HEK293 (cell line): ENCODE results near the gene ADAMTS19.

Source experiments
- CTCF ChIA-PET: fragments of 350-600 bp; formaldehyde crosslinking; extraction: SDS; loops from one replicate; lab custom pipeline; 2021; ENCODE audit warnings: antibody characterized with exemption; lab: Yijun Ruan, JAX
- POLR2A ChIA-PET: fragments of 300-600 bp; formaldehyde crosslinking; extraction: SDS; loops from one replicate; lab custom pipeline; 2020; ENCODE audit warnings: antibody characterized with exemption, inconsistent platforms; lab: Yijun Ruan, JAX
- H3K27ac ChIP-seq: fragments of 200-500 bp; sonication (Bioruptor generic); 2 replicates; pipeline ENCODE4 v1.5.1; 2014; ENCODE audit warnings: low read depth, low read length, control low read depth, inconsistent platforms; ENCODE audit errors: extremely low read depth
- H3K36me3 ChIP-seq, 2 experiments: fragments of 200-500 bp in 1 of 2; sonication (Bioruptor generic) in 1 of 2; 1 replicate in 1 of 2; 2 replicates in 1 of 2; pipeline ENCODE4 v1.5.1; 2014 to 2017; ENCODE audit warnings: inconsistent platforms in 2 of 2, low read length in 2 of 2; ENCODE audit not compliant: control insufficient read depth in 2 of 2, insufficient read depth in 1 of 2
- H3K4me1 ChIP-seq: fragments of 200-500 bp; sonication (Bioruptor generic); 2 replicates; pipeline ENCODE4 v1.5.1; 2014; ENCODE audit warnings: mild to moderate bottlenecking, low read length, inconsistent platforms; ENCODE audit not compliant: control insufficient read depth, insufficient read depth
- H3K4me3 ChIP-seq: 2 replicates; pipeline ENCODE4 v1.5.1; 2011; ENCODE audit warnings: low read depth, mild to moderate bottlenecking, control low read depth, low read length, moderate library complexity
- H3K9me3 ChIP-seq: fragments of 200-500 bp; sonication (Bioruptor generic); 2 replicates; pipeline ENCODE4 v1.5.1; 2014; ENCODE audit warnings: low read depth, low read length, inconsistent platforms; ENCODE audit not compliant: control insufficient read depth, insufficient read depth
- BCL11A ChIP-seq: fragments of 450-650 bp; formaldehyde crosslinking; IDR thresholded peaks from 2 replicates; pipeline ENCODE4 v1.5.1; 2016; ENCODE audit warnings: low read depth, missing biosample characterization, missing genetic modification characterization
- BCL11B ChIP-seq: fragments of 450-650 bp; formaldehyde crosslinking; IDR thresholded peaks from 2 replicates; pipeline ENCODE4 v1.5.1; 2016; ENCODE audit warnings: low read depth, missing biosample characterization, missing genetic modification characterization
- GLI4 ChIP-seq: fragments of 450-650 bp; formaldehyde crosslinking; IDR thresholded peaks from 2 replicates; pipeline ENCODE4 v1.5.1; 2016; ENCODE audit warnings: missing biosample characterization, missing genetic modification characterization
- GLIS2 ChIP-seq: fragments of 450-650 bp; formaldehyde crosslinking; IDR thresholded peaks from 2 replicates; pipeline ENCODE4 v1.5.1; 2016; ENCODE audit warnings: missing biosample characterization, missing genetic modification characterization
- HOXC10 ChIP-seq: sonication (generic); formaldehyde crosslinking; IDR thresholded peaks from 2 replicates; pipeline ENCODE4 v1.8.1; 2023; ENCODE audit warnings: mild to moderate bottlenecking, missing genetic modification reagents
- KLF9 ChIP-seq: fragments of 450-650 bp; formaldehyde crosslinking; IDR thresholded peaks from 2 replicates; pipeline ENCODE4 v1.5.1; 2016; ENCODE audit warnings: missing biosample characterization, missing genetic modification characterization, low read depth
- OSR2 ChIP-seq: fragments of 450-650 bp; formaldehyde crosslinking; IDR thresholded peaks from 2 replicates; pipeline ENCODE4 v1.5.1; 2016; ENCODE audit warnings: missing biosample characterization, missing genetic modification characterization
- ZNF132 ChIP-seq: fragments of 450-650 bp; formaldehyde crosslinking; IDR thresholded peaks from 2 replicates; pipeline ENCODE4 v1.5.1; 2017; ENCODE audit warnings: missing biosample characterization, missing genetic modification characterization, borderline replicate concordance
- ZNF341 ChIP-seq: fragments of 450-650 bp; formaldehyde crosslinking; IDR thresholded peaks from 2 replicates; pipeline ENCODE4; 2016; ENCODE audit warnings: low read depth, missing biosample characterization, missing genetic modification characterization
- ZNF549 ChIP-seq: fragments of 450-650 bp; IDR thresholded peaks from 2 replicates; pipeline ENCODE4 v1.5.1; 2018; ENCODE audit warnings: missing biosample characterization, missing genetic modification characterization, mild to moderate bottlenecking, inconsistent platforms, moderate library complexity
- ZNF623 ChIP-seq: fragments of 450-650 bp; formaldehyde crosslinking; IDR thresholded peaks from 2 replicates; pipeline ENCODE4 v1.5.1; 2016; ENCODE audit warnings: missing biosample characterization, missing genetic modification characterization
- ZNF664 ChIP-seq: fragments of 450-650 bp; formaldehyde crosslinking; IDR thresholded peaks from 2 replicates; pipeline ENCODE4 v1.5.1; 2016; ENCODE audit warnings: missing biosample characterization, missing genetic modification characterization
- ZNF670 ChIP-seq: fragments of 450-650 bp; formaldehyde crosslinking; IDR thresholded peaks from 2 replicates; pipeline ENCODE4 v1.5.1; 2016; ENCODE audit warnings: missing biosample characterization, missing genetic modification characterization, low read depth
- ZNF776 ChIP-seq: fragments of 450-650 bp; formaldehyde crosslinking; IDR thresholded peaks from 2 replicates; pipeline ENCODE4 v1.5.0; 2017; ENCODE audit warnings: missing biosample characterization, missing genetic modification characterization, borderline replicate concordance
- ZNF792 ChIP-seq: fragments of 450-650 bp; formaldehyde crosslinking; IDR thresholded peaks from 2 replicates; pipeline ENCODE4 v1.5.1; 2016; ENCODE audit warnings: missing biosample characterization, missing genetic modification characterization
- ZNF843 ChIP-seq: fragments of 450-650 bp; formaldehyde crosslinking; IDR thresholded peaks from 2 replicates; pipeline ENCODE4 v1.5.1; 2016; ENCODE audit warnings: missing biosample characterization, missing genetic modification characterization
- TF ChIP-seq, protein P1 (sequence below): fragments of 450-650 bp; formaldehyde crosslinking; IDR thresholded peaks from 2 replicates; pipeline ENCODE4 v1.5.1; 2016; ENCODE audit warnings: missing biosample characterization, missing genetic modification characterization
- TF ChIP-seq, protein P2 (sequence below): fragments of 450-650 bp; formaldehyde crosslinking; IDR thresholded peaks from 2 replicates; pipeline ENCODE4 v1.5.1; 2016; ENCODE audit warnings: missing biosample characterization, missing genetic modification characterization
- TF ChIP-seq, protein P3 (sequence below): fragments of 450-650 bp; formaldehyde crosslinking; IDR thresholded peaks from 2 replicates; pipeline ENCODE4 v1.5.1; 2016; ENCODE audit warnings: missing biosample characterization, missing genetic modification characterization, borderline replicate concordance
- TF ChIP-seq, protein P4 (sequence below): fragments of 450-650 bp; formaldehyde crosslinking; IDR thresholded peaks from 2 replicates; pipeline ENCODE4 v1.5.1; 2016; ENCODE audit warnings: missing biosample characterization, missing genetic modification characterization

The ADAMTS19 gene

DNA sequence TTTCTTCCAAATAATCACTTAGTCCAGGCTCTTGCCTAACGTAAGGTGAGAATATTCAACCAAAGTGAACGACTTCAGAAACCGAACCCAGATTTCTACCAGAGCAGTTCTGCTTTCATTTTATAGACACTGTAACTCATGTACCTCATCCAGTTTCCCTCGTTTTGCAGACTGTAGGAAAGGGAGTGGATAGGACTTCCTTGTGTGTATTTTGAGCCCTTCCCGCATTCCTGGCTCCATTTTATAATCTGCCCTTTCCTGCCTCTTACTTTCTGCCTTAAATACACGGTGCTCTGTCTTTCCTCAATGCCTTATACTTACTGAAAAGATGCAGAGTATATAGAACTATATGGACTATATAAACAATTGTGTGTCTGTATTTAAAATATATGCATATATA lies 308.6 kb downstream of the ADAMTS19 start:
- POLR2A ChIA-PET: no interaction called here
- CTCF ChIA-PET: interaction anchor here (0.5 to 9.3 kb wide), 24 partner anchors 10 to 997 kb away, joined by 3 to 256 read pairs (median 4); no protein-coding TSS in a partner anchor
- H3K4me1 ChIP-seq: no peaks in the 10 kb centered on the region
- TF ChIP-seq ZNF843 (tag by site-specific recombination) (no peak), OSR2 (tag by site-specific recombination) (no peak), BCL11A (tag by site-specific recombination) (no peak), ZNF623 (tag by site-specific recombination) (no peak), GLI4 (tag by site-specific recombination) (no peak), GLIS2 (tag by site-specific recombination) (no peak), ZNF670 (no peak), ZNF792 (tag by site-specific recombination) (no peak), ZNF776 (no peak), BCL11B (tag by site-specific recombination) (no peak), ZNF341 (no peak), HOXC10 (CRISPR knock-in tag) (no peak)
- TF ChIP-seq, protein P1, sequence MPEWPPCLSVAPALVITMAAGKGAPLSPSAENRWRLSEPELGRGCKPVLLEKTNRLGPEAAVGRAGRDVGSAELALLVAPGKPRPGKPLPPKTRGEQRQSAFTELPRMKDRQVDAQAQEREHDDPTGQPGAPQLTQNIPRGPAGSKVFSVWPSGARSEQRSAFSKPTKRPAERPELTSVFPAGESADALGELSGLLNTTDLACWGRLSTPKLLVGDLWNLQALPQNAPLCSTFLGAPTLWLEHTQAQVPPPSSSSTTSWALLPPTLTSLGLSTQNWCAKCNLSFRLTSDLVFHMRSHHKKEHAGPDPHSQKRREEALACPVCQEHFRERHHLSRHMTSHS (tag by site-specific recombination): no peak
- TF ChIP-seq, protein P2, sequence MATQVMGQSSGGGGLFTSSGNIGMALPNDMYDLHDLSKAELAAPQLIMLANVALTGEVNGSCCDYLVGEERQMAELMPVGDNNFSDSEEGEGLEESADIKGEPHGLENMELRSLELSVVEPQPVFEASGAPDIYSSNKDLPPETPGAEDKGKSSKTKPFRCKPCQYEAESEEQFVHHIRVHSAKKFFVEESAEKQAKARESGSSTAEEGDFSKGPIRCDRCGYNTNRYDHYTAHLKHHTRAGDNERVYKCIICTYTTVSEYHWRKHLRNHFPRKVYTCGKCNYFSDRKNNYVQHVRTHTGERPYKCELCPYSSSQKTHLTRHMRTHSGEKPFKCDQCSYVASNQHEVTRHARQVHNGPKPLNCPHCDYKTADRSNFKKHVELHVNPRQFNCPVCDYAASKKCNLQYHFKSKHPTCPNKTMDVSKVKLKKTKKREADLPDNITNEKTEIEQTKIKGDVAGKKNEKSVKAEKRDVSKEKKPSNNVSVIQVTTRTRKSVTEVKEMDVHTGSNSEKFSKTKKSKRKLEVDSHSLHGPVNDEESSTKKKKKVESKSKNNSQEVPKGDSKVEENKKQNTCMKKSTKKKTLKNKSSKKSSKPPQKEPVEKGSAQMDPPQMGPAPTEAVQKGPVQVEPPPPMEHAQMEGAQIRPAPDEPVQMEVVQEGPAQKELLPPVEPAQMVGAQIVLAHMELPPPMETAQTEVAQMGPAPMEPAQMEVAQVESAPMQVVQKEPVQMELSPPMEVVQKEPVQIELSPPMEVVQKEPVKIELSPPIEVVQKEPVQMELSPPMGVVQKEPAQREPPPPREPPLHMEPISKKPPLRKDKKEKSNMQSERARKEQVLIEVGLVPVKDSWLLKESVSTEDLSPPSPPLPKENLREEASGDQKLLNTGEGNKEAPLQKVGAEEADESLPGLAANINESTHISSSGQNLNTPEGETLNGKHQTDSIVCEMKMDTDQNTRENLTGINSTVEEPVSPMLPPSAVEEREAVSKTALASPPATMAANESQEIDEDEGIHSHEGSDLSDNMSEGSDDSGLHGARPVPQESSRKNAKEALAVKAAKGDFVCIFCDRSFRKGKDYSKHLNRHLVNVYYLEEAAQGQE (tag by site-specific recombination): no peak
- TF ChIP-seq, protein P3, sequence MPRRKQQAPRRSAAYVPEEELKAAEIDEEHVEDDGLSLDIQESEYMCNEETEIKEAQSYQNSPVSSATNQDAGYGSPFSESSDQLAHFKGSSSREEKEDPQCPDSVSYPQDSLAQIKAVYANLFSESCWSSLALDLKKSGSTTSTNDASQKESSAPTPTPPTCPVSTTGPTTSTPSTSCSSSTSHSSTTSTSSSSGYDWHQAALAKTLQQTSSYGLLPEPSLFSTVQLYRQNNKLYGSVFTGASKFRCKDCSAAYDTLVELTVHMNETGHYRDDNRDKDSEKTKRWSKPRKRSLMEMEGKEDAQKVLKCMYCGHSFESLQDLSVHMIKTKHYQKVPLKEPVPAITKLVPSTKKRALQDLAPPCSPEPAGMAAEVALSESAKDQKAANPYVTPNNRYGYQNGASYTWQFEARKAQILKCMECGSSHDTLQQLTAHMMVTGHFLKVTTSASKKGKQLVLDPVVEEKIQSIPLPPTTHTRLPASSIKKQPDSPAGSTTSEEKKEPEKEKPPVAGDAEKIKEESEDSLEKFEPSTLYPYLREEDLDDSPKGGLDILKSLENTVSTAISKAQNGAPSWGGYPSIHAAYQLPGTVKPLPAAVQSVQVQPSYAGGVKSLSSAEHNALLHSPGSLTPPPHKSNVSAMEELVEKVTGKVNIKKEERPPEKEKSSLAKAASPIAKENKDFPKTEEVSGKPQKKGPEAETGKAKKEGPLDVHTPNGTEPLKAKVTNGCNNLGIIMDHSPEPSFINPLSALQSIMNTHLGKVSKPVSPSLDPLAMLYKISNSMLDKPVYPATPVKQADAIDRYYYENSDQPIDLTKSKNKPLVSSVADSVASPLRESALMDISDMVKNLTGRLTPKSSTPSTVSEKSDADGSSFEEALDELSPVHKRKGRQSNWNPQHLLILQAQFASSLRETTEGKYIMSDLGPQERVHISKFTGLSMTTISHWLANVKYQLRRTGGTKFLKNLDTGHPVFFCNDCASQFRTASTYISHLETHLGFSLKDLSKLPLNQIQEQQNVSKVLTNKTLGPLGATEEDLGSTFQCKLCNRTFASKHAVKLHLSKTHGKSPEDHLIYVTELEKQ (tag by site-specific recombination): no peak
- TF ChIP-seq, all 188 proteins: peak for 0
- H3K36me3 ChIP-seq: no peaks in the 10 kb centered on the region
- H3K9me3 ChIP-seq: no peaks in the 10 kb centered on the region
- no peak overlapping the region for H3K4me3 ChIP-seq
- H3K27ac ChIP-seq: no peak overlapping the region

DNA sequence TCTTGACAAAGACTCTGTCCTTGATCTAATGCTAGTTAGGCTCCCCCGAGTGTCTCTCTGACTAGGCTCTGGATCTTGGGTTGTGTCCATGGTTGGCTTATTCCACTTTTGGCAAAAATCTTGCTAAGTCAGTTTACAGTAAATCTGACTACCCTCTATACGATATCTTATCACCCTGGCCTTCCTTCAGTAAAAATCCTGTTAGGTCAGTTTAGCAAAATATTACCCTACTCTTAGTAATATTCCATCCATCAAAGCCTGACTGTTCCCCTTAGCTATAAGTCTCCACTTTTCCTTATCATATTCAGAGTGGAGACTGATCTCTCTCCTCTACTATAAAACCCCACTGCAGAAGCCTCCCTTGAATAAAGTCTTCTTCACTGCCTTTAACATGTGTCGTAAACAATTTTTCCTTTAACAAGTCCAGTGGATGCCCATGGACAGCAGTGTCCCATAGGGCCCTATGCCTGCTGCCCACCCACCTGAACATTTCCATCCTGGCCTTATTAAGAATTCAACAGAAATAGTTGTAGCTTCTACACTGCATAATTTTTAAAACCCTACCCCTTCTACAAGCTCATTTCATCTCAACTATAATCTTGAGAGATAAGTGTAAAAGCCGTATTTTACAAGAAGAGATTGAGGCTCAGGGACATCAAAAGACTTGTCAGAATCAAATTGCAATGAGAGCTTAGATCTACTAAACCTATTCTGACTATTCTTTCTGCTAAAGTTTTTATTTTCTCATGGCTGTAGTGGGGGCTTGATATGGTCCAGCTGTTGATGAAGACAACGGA lies 310.1 kb downstream of the ADAMTS19 start:
- ChIA-PET CTCF (interaction anchor here (0.5 to 9.3 kb wide), 18 partner anchors 11 to 1921 kb away, joined by 3 to 256 read pairs (median 4); no protein-coding TSS in a partner anchor), POLR2A (no interaction called here)
- Histone ChIP-seq H3K4me3 (no peak overlapping the region), H3K36me3 (no peaks in the 10 kb centered on the region), H3K27ac (no peak overlapping the region), H3K4me1 (no peaks in the 10 kb centered on the region), H3K9me3 (no peaks in the 10 kb centered on the region)
- TF ChIP-seq ZNF664 (tag by site-specific recombination) (no peak), KLF9 (no peak), ZNF132 (no peak), ZNF549 (tag by site-specific recombination) (no peak), BCL11B (tag by site-specific recombination) (no peak)
- TF ChIP-seq, protein P4, sequence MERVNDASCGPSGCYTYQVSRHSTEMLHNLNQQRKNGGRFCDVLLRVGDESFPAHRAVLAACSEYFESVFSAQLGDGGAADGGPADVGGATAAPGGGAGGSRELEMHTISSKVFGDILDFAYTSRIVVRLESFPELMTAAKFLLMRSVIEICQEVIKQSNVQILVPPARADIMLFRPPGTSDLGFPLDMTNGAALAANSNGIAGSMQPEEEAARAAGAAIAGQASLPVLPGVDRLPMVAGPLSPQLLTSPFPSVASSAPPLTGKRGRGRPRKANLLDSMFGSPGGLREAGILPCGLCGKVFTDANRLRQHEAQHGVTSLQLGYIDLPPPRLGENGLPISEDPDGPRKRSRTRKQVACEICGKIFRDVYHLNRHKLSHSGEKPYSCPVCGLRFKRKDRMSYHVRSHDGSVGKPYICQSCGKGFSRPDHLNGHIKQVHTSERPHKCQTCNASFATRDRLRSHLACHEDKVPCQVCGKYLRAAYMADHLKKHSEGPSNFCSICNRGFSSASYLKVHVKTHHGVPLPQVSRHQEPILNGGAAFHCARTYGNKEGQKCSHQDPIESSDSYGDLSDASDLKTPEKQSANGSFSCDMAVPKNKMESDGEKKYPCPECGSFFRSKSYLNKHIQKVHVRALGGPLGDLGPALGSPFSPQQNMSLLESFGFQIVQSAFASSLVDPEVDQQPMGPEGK (tag by site-specific recombination): no peak
